A673 (cell line): ENCODE results near the gene OLA1. TPM values are rescaled to one million over a fixed set of nuclear protein-coding genes. Genes with fewer than 3 reads are reported as not detected.

ENCODE experiments used
- BruUV-seq: library from RNA; stranded (reverse); fragments of 400-500 nt; replicated peaks from 2 replicates; lab custom pipeline; 2021; lab: Mats Ljungman, UMichigan
- CTCF ChIA-PET: fragments of 300-600 bp; sonication (Branson Sonifier 250); formaldehyde crosslinking; loops from one replicate; lab custom pipeline; 2022; ENCODE audit warnings: antibody characterized with exemption; lab: Charles Lee
- POLR2A ChIA-PET: fragments of 300-600 bp; sonication (Branson Sonifier 250); formaldehyde crosslinking; loops from one replicate; lab custom pipeline; 2022; ENCODE audit warnings: antibody characterized with exemption; ENCODE audit not compliant: low non-redundant PET; lab: Charles Lee
- DNase-seq: peaks from one replicate; pipeline ENCODE4 v3.0.0-alpha.2; 2015; ENCODE audit warnings: low spot score
- H3K27ac ChIP-seq: fragments of 200-600 bp; sonication (generic); 2 replicates; pipeline ENCODE4 v1.5.1; 2016; ENCODE audit warnings: mixed run types, low read depth, mild to moderate bottlenecking, mixed read lengths, antibody characterized with exemption, low read length; ENCODE audit not compliant: poor library complexity, severe bottlenecking
- H3K27me3 ChIP-seq: fragments of 200-600 bp; sonication (generic); replicated peaks from 2 replicates; pipeline ENCODE4 v1.6.1; 2017; ENCODE audit warnings: mixed run types, low read depth, mild to moderate bottlenecking, mixed read lengths, antibody characterized with exemption, low read length; ENCODE audit not compliant: insufficient read depth, poor library complexity
- H3K36me3 ChIP-seq: fragments of 200-600 bp; sonication (generic); 2 replicates; pipeline ENCODE4 v1.6.1; 2016; ENCODE audit warnings: mixed run types, mild to moderate bottlenecking, mixed read lengths, antibody characterized with exemption, low read length; ENCODE audit not compliant: insufficient read depth, poor library complexity, severe bottlenecking
- H3K4me1 ChIP-seq: fragments of 200-600 bp; sonication (generic); 2 replicates; pipeline ENCODE4 v1.6.1; 2017; ENCODE audit warnings: mixed run types, mild to moderate bottlenecking, mixed read lengths, antibody characterized with exemption, low read length; ENCODE audit not compliant: insufficient read depth, poor library complexity, severe bottlenecking
- H3K4me3 ChIP-seq: fragments of 200-600 bp; sonication (generic); 2 replicates; pipeline ENCODE4 v1.5.1; 2016; ENCODE audit warnings: low read depth, mixed run types, mild to moderate bottlenecking, mixed read lengths, low read length; ENCODE audit not compliant: poor library complexity, severe bottlenecking
- H3K9me3 ChIP-seq: fragments of 200-600 bp; sonication (generic); 2 replicates; pipeline ENCODE4 v1.6.1; 2016; ENCODE audit warnings: mixed run types, low read depth, mild to moderate bottlenecking, mixed read lengths, antibody characterized with exemption, low read length; ENCODE audit not compliant: poor library complexity, severe bottlenecking
- CTCF ChIP-seq: fragments of 300-800, 200-600 bp; sonication (generic); conservative IDR thresholded peaks from 2 replicates; pipeline ENCODE4 v1.5.1; 2017; ENCODE audit warnings: low read depth, mild to moderate bottlenecking, antibody characterized with exemption, low read length, moderate library complexity, mixed read lengths
- EZH2 ChIP-seq: fragments of 200-600 bp; sonication (generic); IDR thresholded peaks from 2 replicates; pipeline ENCODE4 v1.6.1; 2017; ENCODE audit warnings: borderline replicate concordance, low read depth, mild to moderate bottlenecking, mixed read lengths, antibody characterized with exemption, low read length; ENCODE audit not compliant: poor library complexity, severe bottlenecking
- intact Hi-C: fragments of 100-400 bp; cut with micrococcal nuclease; formaldehyde crosslinking; loops from one replicate; pipeline ENCODE4 v1.10.0; 2022; ENCODE audit not compliant: unreplicated experiment
- total RNA-seq: library from RNA; stranded (reverse); gene quantifications from 2 replicates; pipeline ENCODE4 v1.2.3, GENCODE V29; 2021

Gene OLA1
- total RNA-seq, 1 experiment from 2014 or later: 174 TPM

GRCh38 chr2:174035981-174036742 is 212.2 kb downstream of the OLA1 start:
- ChIA-PET CTCF (no interaction called here), POLR2A (interaction anchor here (0.6 kb wide), 1 partner anchor 1736 kb away, joined by 3 read pairs; no protein-coding TSS in a partner anchor)
- TF ChIP-seq EZH2: no peak
- no peak for TF ChIP-seq CTCF
- BruUV-seq: no TSS peak
- no peak overlapping the region for H3K4me3 ChIP-seq
- no peaks in the 10 kb centered on the region for H3K9me3 ChIP-seq
- H3K27ac ChIP-seq: no peak overlapping the region
- H3K4me1 ChIP-seq: peaks cover 6% of the 10 kb centered on the region
- DNase-seq: no peak
- intact Hi-C loops: loop anchor here (10.0 kb wide), 1 partner anchor 631 kb away; no protein-coding TSS in a partner anchor
- no peaks in the 10 kb centered on the region for H3K36me3 ChIP-seq
- H3K27me3 ChIP-seq: no peaks in the 10 kb centered on the region

- POLR2A ChIA-PET: no interaction called here
These were observed 213.2 kb downstream of the OLA1 start for GRCh38 chr2:174035117-174035635.

GRCh38 chr2:174033163-174033550 is 215.2 kb downstream of the OLA1 start:
- Histone ChIP-seq H3K4me1 (no peaks in the 10 kb centered on the region), H3K36me3 (no peaks in the 10 kb centered on the region), H3K4me3 (no peak overlapping the region), H3K27ac (no peak overlapping the region), H3K9me3 (no peaks in the 10 kb centered on the region), H3K27me3 (no peaks in the 10 kb centered on the region)
- no peak for DNase-seq
- TF ChIP-seq EZH2 (no peak), CTCF (no peak)
- intact Hi-C loops: loop anchor here (10.0 kb wide), 1 partner anchor 628 kb away; no protein-coding TSS in a partner anchor
- ChIA-PET POLR2A (no interaction called here), CTCF (interaction anchor here (0.6 kb wide), 1 partner anchor 288 kb away, joined by 3 read pairs; no protein-coding TSS in a partner anchor)
- no TSS peak for BruUV-seq

More at GRCh38 chr2:174035117-174035635, 213.2 kb downstream of the OLA1 start:
- Histone ChIP-seq H3K27ac (no peak overlapping the region), H3K4me1 (peaks cover 6% of the 10 kb centered on the region), H3K27me3 (no peaks in the 10 kb centered on the region), H3K9me3 (no peaks in the 10 kb centered on the region), H3K4me3 (no peak overlapping the region), H3K36me3 (no peaks in the 10 kb centered on the region)
- DNase-seq: no peak
- TF ChIP-seq CTCF (no peak), EZH2 (no peak)
- intact Hi-C loops: loop anchor here (10.0 kb wide), 1 partner anchor 630 kb away; no protein-coding TSS in a partner anchor
- no TSS peak for BruUV-seq
- CTCF ChIA-PET: no interaction called here
